ENCODE data around the gene ABI3.
"Not testable (repeated sequence)": the region's sequence is repeated elsewhere in the genome, so short reads cannot be mapped to it uniquely, and the experiment has no call there.

- not testable (repeated sequence) for TF ChIP-seq CTCF, EP300 (IDR thresholded peaks at IDR 0.05)
These were observed 25.1 kb upstream of the ABI3 start for GRCh38 chr17:49185381-49185780.
